Left lung (tissue), 10 donors: Measurements from ENCODE around the gene ZNF609. TPM values are rescaled to one million over a fixed set of nuclear protein-coding genes. Genes with fewer than 3 reads are reported as not detected.

Experiments
- ATAC-seq: fragments of 200-7000 bp; cut with Tn5 transposase; one replicate; pipeline ENCODE4 v1.9.1; 2020; ENCODE audit warnings: moderate library complexity
- DNase-seq, 4 donors: peaks; one replicate each; pipeline ENCODE4 v3.0.0-alpha.2; 2013 to 2020
- H3K27ac ChIP-seq, 2 donors: fragments of 200-600 bp; sonication (generic) in 1 of 2; one replicate each; pipeline versions ENCODE4 v1.5.0 to v1.8.0; 2020 to 2021
- H3K27me3 ChIP-seq, 2 donors: fragments of 200-600 bp; sonication (generic) in 1 of 2; one replicate each; pipeline versions ENCODE4 v1.5.0 to v1.8.0; 2020 to 2021
- H3K36me3 ChIP-seq, 2 donors: fragments of 200-600 bp; sonication (generic) in 1 of 2; one replicate each; pipeline versions ENCODE4 v1.5.0 to v1.8.0; 2020 to 2021
- H3K4me1 ChIP-seq, 2 donors: fragments of 200-600 bp; one replicate each; pipeline ENCODE4 v1.8.0; 2021
- H3K4me3 ChIP-seq, 2 donors: fragments of 200-600 bp; sonication (generic) in 1 of 2; one replicate each; pipeline versions ENCODE4 v1.5.0 to v1.8.0; 2020 to 2021; ENCODE audit warnings: mild to moderate bottlenecking in 1 of 2
- H3K9me3 ChIP-seq, 2 donors: fragments of 200-600 bp; sonication (generic) in 1 of 2; one replicate each; pipeline versions ENCODE4 v1.5.0 to v1.8.0; 2020 to 2021
- intact Hi-C, 2 donors: fragments of 100-400 bp; cut with DNase I; formaldehyde crosslinking; loops; one replicate each; pipeline versions ENCODE4 v1.11.2 to v1.14.2; 2022
- polyA plus RNA-seq, 6 donors: library from polyadenylated mRNA; unstranded; fragments of 120-200 nt; gene quantifications; one replicate each; pipeline ENCODE4 v1.2.1, GENCODE V29; 2013; ENCODE audit not compliant: insufficient read length in 6 of 6
- total RNA-seq, 2 donors: library from RNA; stranded (reverse); fragmentation: NEBNext Ultra II Directional; extraction: Animal tissue kit (Norgen Biotek cat#: 25700); gene quantifications; one replicate each; pipeline ENCODE4 v1.2.1, GENCODE V29; 2021
- TF ChIP-seq, protein P1 (sequence below), 2 donors: fragments of 200-600 bp; sonication (generic) in 1 of 2; IDR thresholded peaks; one replicate each; pipeline versions ENCODE4 v1.5.0 to v1.8.0; 2021; ENCODE audit warnings: antibody characterized with exemption in 2 of 2
- donor health status: DM: no; HTN: yes; CAD: no.
- donor health status: DM: no; HTN: no; CAD: no.

Gene ZNF609
- total and polyA plus RNA-seq, 8 donors: 31.9 to 37.4 (median 36.7) TPM

- DNase-seq (peak in 1 of 4 donors; percentile 54), ATAC-seq (peak; percentile 84)
- H3K27ac ChIP-seq: peak overlapping the region; percentile 47 to 64
- no peaks in the 10 kb centered on the region for H3K9me3 ChIP-seq
- no peaks in the 10 kb centered on the region for H3K27me3 ChIP-seq
- no peak overlapping the region for H3K4me3 ChIP-seq
- H3K4me1 ChIP-seq: peaks cover 23 to 34% of the 10 kb centered on the region in 2 donors
- H3K36me3 ChIP-seq: no peaks in the 10 kb centered on the region
- intact Hi-C loops: no loop called here
- TF ChIP-seq, protein P1, sequence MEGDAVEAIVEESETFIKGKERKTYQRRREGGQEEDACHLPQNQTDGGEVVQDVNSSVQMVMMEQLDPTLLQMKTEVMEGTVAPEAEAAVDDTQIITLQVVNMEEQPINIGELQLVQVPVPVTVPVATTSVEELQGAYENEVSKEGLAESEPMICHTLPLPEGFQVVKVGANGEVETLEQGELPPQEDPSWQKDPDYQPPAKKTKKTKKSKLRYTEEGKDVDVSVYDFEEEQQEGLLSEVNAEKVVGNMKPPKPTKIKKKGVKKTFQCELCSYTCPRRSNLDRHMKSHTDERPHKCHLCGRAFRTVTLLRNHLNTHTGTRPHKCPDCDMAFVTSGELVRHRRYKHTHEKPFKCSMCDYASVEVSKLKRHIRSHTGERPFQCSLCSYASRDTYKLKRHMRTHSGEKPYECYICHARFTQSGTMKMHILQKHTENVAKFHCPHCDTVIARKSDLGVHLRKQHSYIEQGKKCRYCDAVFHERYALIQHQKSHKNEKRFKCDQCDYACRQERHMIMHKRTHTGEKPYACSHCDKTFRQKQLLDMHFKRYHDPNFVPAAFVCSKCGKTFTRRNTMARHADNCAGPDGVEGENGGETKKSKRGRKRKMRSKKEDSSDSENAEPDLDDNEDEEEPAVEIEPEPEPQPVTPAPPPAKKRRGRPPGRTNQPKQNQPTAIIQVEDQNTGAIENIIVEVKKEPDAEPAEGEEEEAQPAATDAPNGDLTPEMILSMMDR (IDR thresholded peaks at IDR 0.05): no peak
Measured at GRCh38 chr15:64596701-64597476, 136.5 kb downstream of the ZNF609 start.

DNA sequence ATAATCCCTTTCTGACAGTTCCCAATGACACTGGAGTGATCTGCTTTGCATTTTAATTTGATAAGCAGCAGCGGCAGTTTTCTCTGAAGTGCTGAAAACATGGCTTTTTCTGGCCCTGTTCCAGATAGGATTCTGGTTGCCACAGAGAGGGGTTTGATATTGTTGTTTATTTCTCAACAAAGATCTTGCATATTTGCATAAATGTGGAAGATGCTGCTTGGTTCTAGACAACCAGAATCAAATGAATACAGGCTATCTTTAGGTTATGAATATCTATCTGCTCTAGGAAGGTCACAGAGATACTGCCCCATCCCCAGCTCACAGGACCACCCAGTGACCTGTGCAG, 137.1 kb downstream of the ZNF609 start:
- H3K9me3 ChIP-seq: no peaks in the 10 kb centered on the region
- intact Hi-C loops: no loop called here
- no peaks in the 10 kb centered on the region for H3K36me3 ChIP-seq
- TF ChIP-seq, protein P1 (IDR thresholded peaks at IDR 0.05): no peak
- peaks cover 25 to 34% of the 10 kb centered on the region in 2 donors for H3K4me1 ChIP-seq
- peak in 2 of 4 donors; percentile 31 to 45 for DNase-seq
- H3K27me3 ChIP-seq: no peaks in the 10 kb centered on the region
- ATAC-seq: no peak
- H3K4me3 ChIP-seq: no peak overlapping the region
- H3K27ac ChIP-seq: peak overlapping the region; percentile 47 to 64

GRCh38 chr15:64599226-64599625, 138.8 kb downstream of the ZNF609 start:
- intact Hi-C loops: no loop called here
- H3K36me3 ChIP-seq: no peaks in the 10 kb centered on the region
- H3K27me3 ChIP-seq: no peaks in the 10 kb centered on the region
- no peak for DNase-seq
- H3K4me3 ChIP-seq: no peak overlapping the region
- H3K27ac ChIP-seq: no peak overlapping the region
- TF ChIP-seq, protein P1 (IDR thresholded peaks at IDR 0.05): no peak
- peaks cover 25 to 34% of the 10 kb centered on the region in 2 donors for H3K4me1 ChIP-seq
- ATAC-seq: no peak
- H3K9me3 ChIP-seq: no peaks in the 10 kb centered on the region

DNA sequence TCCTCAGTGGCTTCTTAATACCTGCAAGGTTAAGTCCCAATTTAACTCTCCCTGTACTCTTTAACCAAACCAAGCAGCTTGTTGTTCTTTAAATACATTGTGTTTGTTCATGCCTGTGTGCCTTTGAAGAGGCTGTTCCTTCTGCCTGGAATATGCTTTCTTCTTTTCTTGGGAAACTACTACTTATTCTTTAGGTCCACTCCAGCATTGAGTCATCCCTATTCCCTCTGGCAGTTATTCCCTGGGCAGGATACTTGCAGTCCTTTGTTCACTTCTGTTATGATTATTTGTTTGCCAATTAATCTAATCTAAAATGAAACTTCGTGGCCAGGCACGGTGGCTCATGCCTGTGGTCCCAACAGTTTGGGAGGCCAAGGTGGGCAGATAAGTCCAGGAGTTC, 139.3 kb downstream of the ZNF609 start:
- DNase-seq (no peak), ATAC-seq (peak; percentile 39)
- Histone ChIP-seq H3K27ac (no peak overlapping the region), H3K36me3 (no peaks in the 10 kb centered on the region), H3K27me3 (no peaks in the 10 kb centered on the region), H3K4me1 (peaks cover 25 to 34% of the 10 kb centered on the region in 2 donors), H3K9me3 (no peaks in the 10 kb centered on the region), H3K4me3 (no peak overlapping the region)
- intact Hi-C loops: no loop called here
- TF ChIP-seq, protein P1 (IDR thresholded peaks at IDR 0.05): no peak

DNA sequence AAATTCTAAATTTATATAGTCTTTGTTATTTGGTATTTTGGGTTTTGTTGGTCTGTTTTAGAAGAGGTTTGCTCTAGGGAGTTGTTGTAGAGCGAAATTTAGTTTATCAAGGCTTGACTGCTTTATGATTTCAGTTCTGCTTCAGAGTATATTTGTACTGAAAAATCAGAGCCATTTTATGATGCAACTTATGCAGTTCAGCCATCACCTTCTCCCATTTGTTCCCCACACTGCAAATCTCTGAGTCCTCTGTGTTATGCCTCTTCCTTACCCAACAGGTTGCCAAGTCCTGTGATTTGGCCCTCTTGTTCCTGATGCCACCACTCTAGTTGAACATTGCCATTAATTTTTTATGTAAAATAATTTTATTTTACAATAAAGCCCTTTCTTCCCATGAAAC, 140.4 kb downstream of the ZNF609 start:
- ATAC-seq (no peak), DNase-seq (no peak)
- Histone ChIP-seq H3K4me1 (peaks cover 25 to 31% of the 10 kb centered on the region in 2 donors), H3K4me3 (no peak overlapping the region), H3K36me3 (no peaks in the 10 kb centered on the region), H3K27ac (no peak overlapping the region), H3K9me3 (no peaks in the 10 kb centered on the region), H3K27me3 (no peaks in the 10 kb centered on the region)
- intact Hi-C loops: no loop called here
- TF ChIP-seq, protein P1 (IDR thresholded peaks at IDR 0.05): no peak
